GM18505 (cell line): ENCODE measurements around the gene UBA1.

Experiments
- ATAC-seq: cut with Tn5 transposase; IDR thresholded peaks from one replicate; pipeline ENCODE4 v1.9.1; 2021; ENCODE audit not compliant: unreplicated experiment
- POLR2A ChIP-seq: IDR thresholded peaks from 4 replicates; pipeline ENCODE4 v1.6.1; 2011; ENCODE audit warnings: borderline replicate concordance; ENCODE audit not compliant: insufficient read depth, insufficient read length; ENCODE audit errors: extremely low read depth

UBA1 gene

DNA sequence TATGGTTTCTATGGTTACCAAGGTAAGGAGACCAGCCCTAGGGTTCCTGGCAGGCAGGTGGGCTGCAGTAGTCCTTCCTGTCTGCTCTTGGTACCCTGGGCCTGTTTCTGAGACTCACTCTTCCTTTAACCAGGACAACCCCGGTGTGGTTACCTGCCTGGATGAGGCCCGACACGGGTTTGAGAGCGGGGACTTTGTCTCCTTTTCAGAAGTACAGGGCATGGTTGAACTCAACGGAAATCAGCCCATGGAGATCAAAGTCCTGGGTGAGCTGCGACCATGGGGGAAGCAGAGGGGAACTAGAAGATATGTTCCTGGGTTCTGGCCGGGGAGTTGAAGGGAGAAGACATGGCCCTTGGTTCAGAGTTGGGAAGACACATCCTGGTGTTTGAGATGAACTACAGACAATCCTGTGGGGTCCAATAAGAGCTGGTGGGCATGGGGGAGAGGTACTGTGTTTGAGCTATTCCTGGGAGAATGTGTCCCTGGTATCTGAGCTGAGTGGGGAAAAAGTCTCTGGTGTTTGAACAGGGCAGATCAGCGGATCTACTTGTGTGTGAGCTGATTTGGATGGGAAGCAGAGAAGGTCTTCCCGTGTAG, 7.8 kb downstream of the UBA1 start:
- ATAC-seq, result no peak
- no peak for TF ChIP-seq POLR2A

DNA sequence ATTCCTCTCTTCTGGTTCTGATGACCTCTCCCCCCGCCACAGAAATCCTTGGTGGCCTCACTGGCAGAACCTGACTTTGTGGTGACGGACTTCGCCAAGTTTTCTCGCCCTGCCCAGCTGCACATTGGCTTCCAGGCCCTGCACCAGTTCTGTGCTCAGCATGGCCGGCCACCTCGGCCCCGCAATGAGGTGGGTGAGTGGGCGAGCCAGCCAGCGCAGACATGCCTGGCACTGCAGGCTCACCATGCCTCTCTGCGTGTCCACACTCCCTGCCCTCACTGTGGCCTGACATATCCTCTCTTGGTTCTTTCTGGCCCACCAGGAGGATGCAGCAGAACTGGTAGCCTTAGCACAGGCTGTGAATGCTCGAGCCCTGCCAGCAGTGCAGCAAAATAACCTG, 8.7 kb downstream of the UBA1 start:
- ATAC-seq, result no peak
- TF ChIP-seq POLR2A, result no peak

DNA sequence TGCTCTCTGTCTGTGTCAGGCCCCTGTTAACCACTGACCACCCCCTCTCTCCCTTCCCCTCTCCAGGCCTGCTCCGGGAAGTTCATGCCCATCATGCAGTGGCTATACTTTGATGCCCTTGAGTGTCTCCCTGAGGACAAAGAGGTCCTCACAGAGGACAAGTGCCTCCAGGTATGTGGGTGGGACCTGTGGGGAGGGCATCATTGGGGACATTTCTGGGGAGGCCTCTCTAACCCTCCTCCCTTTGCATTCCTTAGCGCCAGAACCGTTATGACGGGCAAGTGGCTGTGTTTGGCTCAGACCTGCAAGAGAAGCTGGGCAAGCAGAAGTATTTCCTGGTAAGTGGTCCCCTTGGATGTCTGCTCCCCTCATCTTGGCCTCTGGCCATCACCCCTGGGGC, 9.2 kb downstream of the UBA1 start:
- no peak for TF ChIP-seq POLR2A
- ATAC-seq, result no peak

- no peak for ATAC-seq
- TF ChIP-seq POLR2A, result no peak
These were observed 11.3 kb downstream of the UBA1 start for GRCh38 chrX:47204970-47205369.

DNA sequence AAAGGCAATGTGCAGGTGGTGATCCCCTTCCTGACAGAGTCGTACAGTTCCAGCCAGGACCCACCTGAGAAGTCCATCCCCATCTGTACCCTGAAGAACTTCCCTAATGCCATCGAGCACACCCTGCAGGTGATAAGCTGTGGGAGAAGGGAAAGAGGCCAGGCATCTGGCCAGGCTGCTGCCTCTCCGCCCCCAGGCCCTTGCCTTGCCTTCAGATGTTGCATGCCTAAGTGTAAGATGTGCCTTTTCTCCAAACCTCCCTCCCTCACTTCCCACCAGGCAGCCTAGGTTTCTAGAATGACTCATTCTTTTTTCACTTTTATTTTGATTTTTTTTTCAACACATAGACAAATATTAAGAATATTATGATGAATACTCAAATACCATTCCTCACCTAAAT, 12.7 kb downstream of the UBA1 start:
- no peak for ATAC-seq
- TF ChIP-seq POLR2A, result no peak

GRCh38 chrX:47208108-47208507, 14.5 kb downstream of the UBA1 start:
- no peak for ATAC-seq
- TF ChIP-seq POLR2A, result no peak

GRCh38 chrX:47209508-47210238, 16.0 kb downstream of the UBA1 start:
- no peak for ATAC-seq
- no peak for TF ChIP-seq POLR2A

DNA sequence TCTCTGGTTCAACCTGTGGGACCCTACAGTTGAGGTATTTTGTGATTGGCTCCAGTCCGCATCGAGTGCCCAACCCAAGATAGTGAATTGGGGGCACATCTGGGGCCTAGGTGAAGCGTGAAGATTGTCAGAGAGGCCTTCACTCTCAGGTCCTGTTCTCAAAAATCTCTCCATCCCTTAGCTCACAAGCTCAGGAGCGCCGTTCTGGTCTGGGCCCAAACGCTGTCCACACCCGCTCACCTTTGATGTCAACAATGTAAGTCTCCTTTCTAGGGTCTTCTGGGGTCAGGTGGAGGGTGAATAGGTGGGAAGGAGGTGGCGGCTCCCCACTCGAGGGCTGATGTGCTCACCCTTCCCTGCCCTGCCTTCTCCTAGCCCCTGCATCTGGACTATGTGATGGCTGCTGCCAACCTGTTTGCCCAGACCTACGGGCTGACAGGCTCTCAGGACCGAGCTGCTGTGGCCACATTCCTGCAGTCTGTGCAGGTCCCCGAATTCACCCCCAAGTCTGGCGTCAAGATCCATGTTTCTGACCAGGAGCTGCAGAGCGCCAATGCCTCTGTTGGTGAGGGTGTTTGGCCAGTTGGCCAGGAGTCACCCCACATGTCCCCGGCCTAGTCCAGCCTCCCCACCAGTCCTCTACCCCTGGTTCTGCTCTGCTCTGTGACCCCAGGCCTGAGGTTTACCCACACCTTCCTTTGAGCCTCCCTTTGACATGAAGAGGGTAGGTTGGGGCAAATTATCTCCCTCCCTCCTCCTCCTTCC, 17.2 kb downstream of the UBA1 start:
- no peak for ATAC-seq
- TF ChIP-seq POLR2A, result no peak

DNA sequence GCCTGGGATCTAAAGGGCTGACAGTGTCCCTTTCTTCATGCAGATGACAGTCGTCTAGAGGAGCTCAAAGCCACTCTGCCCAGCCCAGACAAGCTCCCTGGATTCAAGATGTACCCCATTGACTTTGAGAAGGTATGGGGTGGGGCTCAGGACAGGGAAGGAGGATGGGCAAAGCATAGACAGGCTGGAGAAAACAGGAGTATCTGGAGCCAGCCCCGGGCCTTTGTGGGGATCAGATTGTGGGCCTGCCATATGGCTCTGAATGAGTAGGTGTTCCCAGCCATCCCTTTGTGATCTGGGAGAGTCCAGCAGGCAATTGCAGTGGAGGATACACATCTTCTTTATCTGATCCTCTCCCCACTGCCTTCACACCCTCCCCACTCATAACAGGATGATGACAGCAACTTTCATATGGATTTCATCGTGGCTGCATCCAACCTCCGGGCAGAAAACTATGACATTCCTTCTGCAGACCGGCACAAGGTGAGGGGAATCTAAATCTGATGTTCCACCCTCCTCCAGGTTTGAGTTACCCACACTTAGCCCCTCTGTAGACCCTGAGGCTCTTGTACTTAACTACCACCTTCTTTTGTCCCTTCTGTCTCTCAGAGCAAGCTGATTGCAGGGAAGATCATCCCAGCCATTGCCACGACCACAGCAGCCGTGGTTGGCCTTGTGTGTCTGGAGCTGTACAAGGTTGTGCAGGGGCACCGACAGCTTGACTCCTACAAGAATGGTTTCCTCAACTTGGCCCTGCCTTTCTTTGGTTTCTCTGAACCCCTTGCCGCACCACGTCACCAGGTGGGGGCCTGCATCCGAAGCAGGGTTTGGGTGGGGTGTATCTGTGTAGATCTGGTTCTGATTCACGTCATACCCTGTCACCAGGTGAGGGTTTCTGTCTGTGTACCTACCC, 19.0 kb downstream of the UBA1 start:
- TF ChIP-seq POLR2A, result no peak
- ATAC-seq, result no peak

GRCh38 chrX:47214435-47215077, 20.9 kb downstream of the UBA1 start:
- no peak for TF ChIP-seq POLR2A
- no peak for ATAC-seq

DNA sequence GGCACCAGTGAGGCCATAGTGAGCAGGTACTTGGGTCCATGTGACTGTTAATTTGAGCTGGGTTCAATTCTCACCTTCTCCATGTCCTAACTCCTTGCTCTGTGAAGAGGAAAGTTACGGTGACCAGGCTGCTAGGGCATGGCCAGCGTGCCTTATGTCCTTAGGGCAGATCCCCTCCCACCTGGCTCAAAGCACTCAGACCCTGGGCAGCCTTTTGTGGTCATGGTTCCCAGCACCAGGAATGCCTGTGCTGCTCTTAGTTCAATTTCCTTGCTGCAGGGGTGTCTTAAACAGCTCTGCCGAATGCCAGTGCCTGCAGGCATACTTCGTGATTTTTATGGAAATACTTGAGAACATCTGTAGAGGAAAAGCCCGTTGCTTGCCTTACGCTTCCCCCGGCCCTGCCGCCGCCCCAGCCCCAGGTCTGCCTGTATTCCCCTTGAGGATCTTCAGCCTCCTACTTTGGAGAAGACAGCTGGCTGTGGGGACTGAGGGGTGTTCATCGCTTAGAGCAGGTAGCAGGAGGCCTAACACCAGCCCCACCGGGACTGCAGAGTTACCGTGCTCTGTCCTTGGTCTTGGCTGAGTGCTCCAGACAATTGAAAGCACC, 21.8 kb downstream of the UBA1 start:
- no peak for TF ChIP-seq POLR2A
- ATAC-seq, result no peak

GRCh38 chrX:47216393-47216925, 22.8 kb downstream of the UBA1 start:
- TF ChIP-seq POLR2A, result no peak
- no peak for ATAC-seq

- no peak for TF ChIP-seq POLR2A
- ATAC-seq, result no peak
These were observed 23.7 kb downstream of the UBA1 start for GRCh38 chrX:47217121-47217851.
